Ovary (tissue), 9 donors: Measurements from ENCODE around the gene ATP1A3. TPM values are rescaled to one million over a fixed set of nuclear protein-coding genes. Genes with fewer than 3 reads are reported as not detected.

Source experiments
- DNase-seq, 5 donors: peaks; one replicate each; pipeline ENCODE4 v3.0.0-alpha.2; 2019 to 2020
- H3K27ac ChIP-seq, 2 donors: fragments of 200-600 bp; one replicate each; pipeline versions ENCODE4 v1.5.1 to v1.8.0; 2019 to 2022
- H3K27me3 ChIP-seq: fragments of 200-600 bp; one replicate; pipeline ENCODE4 v1.8.0; 2022
- H3K36me3 ChIP-seq: fragments of 200-600 bp; sonication (generic); one replicate; pipeline ENCODE4 v1.5.1; 2019
- H3K4me1 ChIP-seq: one replicate; pipeline ENCODE4 v1.8.1; 2013; ENCODE audit warnings: mild to moderate bottlenecking, moderate library complexity; ENCODE audit not compliant: insufficient read depth
- H3K4me3 ChIP-seq: fragments of 200-600 bp; sonication (generic); one replicate; pipeline ENCODE4 v1.5.1; 2017
- H3K9me3 ChIP-seq, 2 donors: fragments of 200-600 bp in 1 of 2; sonication (generic) in 1 of 2; one replicate each; pipeline versions ENCODE4 v1.5.1 to v1.8.1; 2013 to 2019; ENCODE audit warnings: mild to moderate bottlenecking in 1 of 2, moderate library complexity in 1 of 2
- EP300 ChIP-seq: sonication (generic); formaldehyde crosslinking; IDR thresholded peaks from one replicate; pipeline ENCODE4 v1.6.1; 2017; ENCODE audit warnings: antibody characterized with exemption
- POLR2A ChIP-seq: fragments of 450-650 bp; IDR thresholded peaks from one replicate; pipeline ENCODE4 v1.6.1; 2017; ENCODE audit warnings: antibody characterized with exemption, mild to moderate bottlenecking, moderate library complexity
- WGBS, 3 donors: extraction: QIAGEN DNeasy Blood & Tissue Kit in 1 of 3; methylation state at CpG; one replicate each; pipeline versions ENCODE4 v1.1.5 to v1.1.7; 2013 to 2017; 5-methylcytosine and 5-hydroxymethylcytosine counted together
- intact Hi-C, 4 donors: fragments of 100-400 bp; cut with DNase I; formaldehyde crosslinking; loops; one replicate each; pipeline versions ENCODE4 v1.11.0 to v1.15.1; 2022 to 2023
- polyA plus RNA-seq, 2 donors: library from polyadenylated mRNA; stranded (reverse); fragments of 200-250 nt in 1 of 2; fragments of 350-450 nt in 1 of 2; fragmentation: Illumina TruSeq in 1 of 2; extraction: RNeasy Lipid Tissue Mini Kit (QIAGEN cat#74804) in 1 of 2; gene quantifications; one replicate each; pipeline ENCODE4 v1.2.3, GENCODE V29; 2013 to 2014
- total RNA-seq, 7 donors: library from RNA; depleted of rRNA in 2 of 7; stranded (reverse); fragments of >200 nt in 2 of 7; fragmentation: NEBNext Ultra II Directional in 3 of 7; extraction: Animal tissue kit (Norgen Biotek cat#: 25700) in 3 of 7; gene quantifications; one replicate each; pipeline versions ENCODE4 v1.1.0 to v1.2.4, GENCODE V29; 2016 to 2023
- TF ChIP-seq, protein P1 (sequence below), 3 donors: fragments of 450-650 bp in 2 of 3; fragments of 200-600 bp in 1 of 3; IDR thresholded peaks; one replicate each; pipeline versions ENCODE4 v1.5.1 to v1.8.0; 2016 to 2022; ENCODE audit warnings: antibody characterized with exemption in 3 of 3, mild to moderate bottlenecking in 1 of 3
- donor health status: DM: no; HTN: no; CAD: no; lungs with moderate emphysema.
- donor health status: DM: no; HTN: no; CAD: no.
- donor health status: Bipolar disorder and iron deficiency.
- donor health status: DM: yes; HTN: yes; CAD: no.
- donor health status: DM: no; HTN: no; CAD: no.
- donor health status: DM: yes; HTN: yes; CAD: no.

ATP1A3 gene
- total and polyA plus RNA-seq, 9 donors = 0.02 to 0.33 (median 0.32) TPM; not detected in 6

GRCh38 chr19:41924151-41925145 is 69.6 kb downstream of the ATP1A3 start:
- H3K4me1 ChIP-seq = peaks cover 5% of the 10 kb centered on the region
- H3K4me3 ChIP-seq = no peak overlapping the region
- WGBS, 3 donors = 35 to 50% (median 41%) methylated on average over 13 of the region's 13 CpGs
- H3K27ac ChIP-seq = no peak overlapping the region
- intact Hi-C loops = no loop called here
- DNase-seq = no peak
- no peaks in the 10 kb centered on the region for H3K27me3 ChIP-seq
- no peaks in the 10 kb centered on the region for H3K36me3 ChIP-seq
- no peaks in the 10 kb centered on the region for H3K9me3 ChIP-seq
- no peak for TF ChIP-seq POLR2A
- TF ChIP-seq EP300 = no peak
- TF ChIP-seq, protein P1, sequence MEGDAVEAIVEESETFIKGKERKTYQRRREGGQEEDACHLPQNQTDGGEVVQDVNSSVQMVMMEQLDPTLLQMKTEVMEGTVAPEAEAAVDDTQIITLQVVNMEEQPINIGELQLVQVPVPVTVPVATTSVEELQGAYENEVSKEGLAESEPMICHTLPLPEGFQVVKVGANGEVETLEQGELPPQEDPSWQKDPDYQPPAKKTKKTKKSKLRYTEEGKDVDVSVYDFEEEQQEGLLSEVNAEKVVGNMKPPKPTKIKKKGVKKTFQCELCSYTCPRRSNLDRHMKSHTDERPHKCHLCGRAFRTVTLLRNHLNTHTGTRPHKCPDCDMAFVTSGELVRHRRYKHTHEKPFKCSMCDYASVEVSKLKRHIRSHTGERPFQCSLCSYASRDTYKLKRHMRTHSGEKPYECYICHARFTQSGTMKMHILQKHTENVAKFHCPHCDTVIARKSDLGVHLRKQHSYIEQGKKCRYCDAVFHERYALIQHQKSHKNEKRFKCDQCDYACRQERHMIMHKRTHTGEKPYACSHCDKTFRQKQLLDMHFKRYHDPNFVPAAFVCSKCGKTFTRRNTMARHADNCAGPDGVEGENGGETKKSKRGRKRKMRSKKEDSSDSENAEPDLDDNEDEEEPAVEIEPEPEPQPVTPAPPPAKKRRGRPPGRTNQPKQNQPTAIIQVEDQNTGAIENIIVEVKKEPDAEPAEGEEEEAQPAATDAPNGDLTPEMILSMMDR (IDR thresholded peaks at IDR 0.05) = no peak

DNA sequence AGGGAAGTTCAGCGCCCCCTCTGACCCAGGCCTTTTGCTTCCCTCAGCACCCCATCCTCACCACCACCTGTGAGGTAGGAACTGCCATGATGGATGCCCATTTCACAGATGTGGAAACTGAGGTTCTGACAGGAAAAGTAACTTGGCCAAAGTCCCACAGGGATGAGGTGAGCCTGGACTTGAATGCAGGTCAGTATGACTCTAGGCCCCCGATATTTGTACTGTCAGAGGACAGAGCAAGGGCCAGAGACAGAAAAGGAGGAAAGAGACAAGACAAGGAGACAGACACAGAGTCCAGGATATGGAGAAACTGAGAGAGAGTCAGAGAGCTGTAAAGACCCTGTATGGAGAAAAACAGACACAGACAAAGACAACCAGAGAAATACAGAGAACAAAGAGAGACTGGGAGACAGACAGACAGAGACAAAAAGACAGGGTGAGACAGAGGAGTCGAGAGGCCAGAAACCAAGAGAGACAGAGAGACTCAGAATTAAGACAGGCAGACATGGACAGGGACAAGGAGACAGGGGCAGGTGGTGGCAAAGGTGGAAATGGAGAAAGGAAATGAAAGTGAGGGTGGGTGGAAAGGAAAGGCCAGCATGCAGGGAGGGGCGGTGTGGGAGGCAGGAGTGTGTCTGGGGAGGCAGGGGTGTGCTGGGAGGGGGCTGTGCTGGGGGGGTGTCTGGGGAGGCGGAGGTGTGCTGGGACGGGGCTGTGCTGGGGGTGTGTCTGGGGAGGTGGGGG is 70.8 kb downstream of the ATP1A3 start:
- TF ChIP-seq EP300 = no peak
- TF ChIP-seq, protein P1 (IDR thresholded peaks at IDR 0.05) = no peak
- TF ChIP-seq POLR2A = no peak
- no peaks in the 10 kb centered on the region for H3K36me3 ChIP-seq
- H3K4me3 ChIP-seq = no peak overlapping the region
- no peak for DNase-seq
- 19 to 27% (median 26%) methylated on average over 4 to 6 of the region's 6 CpGs for WGBS, 3 donors
- intact Hi-C loops = no loop called here
- peaks cover 1% of the 10 kb centered on the region for H3K4me1 ChIP-seq
- no peaks in the 10 kb centered on the region for H3K27me3 ChIP-seq
- H3K9me3 ChIP-seq = no peaks in the 10 kb centered on the region
- H3K27ac ChIP-seq = no peak overlapping the region

DNA sequence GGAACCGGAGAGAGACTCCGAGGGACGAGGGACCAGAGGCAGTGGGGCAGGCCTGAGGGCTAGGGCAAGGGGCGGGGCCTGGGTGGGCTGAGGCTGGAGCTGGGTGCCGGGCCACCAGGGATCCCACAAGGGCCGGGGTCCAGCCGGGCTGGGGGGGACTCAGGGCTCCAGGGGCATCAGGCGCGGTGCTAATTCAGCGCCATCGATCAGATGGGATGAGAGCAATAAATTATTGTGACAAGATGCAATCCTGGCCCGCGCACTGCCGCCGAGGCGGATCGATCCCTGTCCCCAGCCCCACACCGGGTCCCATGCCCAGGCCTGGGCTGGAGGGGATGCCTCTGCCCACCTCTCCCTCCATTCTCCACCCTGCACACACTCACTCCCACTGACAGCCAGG is 71.4 kb downstream of the ATP1A3 start:
- peak in 1 of 5 donors; percentile 26 for DNase-seq
- Histone ChIP-seq H3K27me3 (no peaks in the 10 kb centered on the region), H3K9me3 (no peaks in the 10 kb centered on the region), H3K4me3 (no peak overlapping the region), H3K36me3 (no peaks in the 10 kb centered on the region), H3K27ac (no peak overlapping the region), H3K4me1 (no peaks in the 10 kb centered on the region)
- TF ChIP-seq POLR2A = no peak
- TF ChIP-seq, protein P1 (IDR thresholded peaks at IDR 0.05) = no peak
- 6 to 9% (median 8%) methylated on average over 18 of the region's 18 CpGs for WGBS, 3 donors
- intact Hi-C loops = no loop called here
